Endothelial cell (in vitro differentiated cells): ENCODE measurements around the gene TRIM59. TPM values are rescaled to one million over a fixed set of nuclear protein-coding genes. Genes with fewer than 3 reads are reported as not detected.

Experiments used
- DNase-seq: peaks from one replicate; pipeline ENCODE4 v3.0.0; 2021; ENCODE audit warnings: low spot score
- H3K27ac Mint-ChIP-seq: one replicate; pipeline ENCODE4 v1.8.0; 2021; ENCODE audit warnings: mixed read lengths, inconsistent platforms; ENCODE audit not compliant: unreplicated experiment
- H3K27me3 Mint-ChIP-seq: one replicate; pipeline ENCODE4 v1.8.0; 2021; ENCODE audit warnings: mild to moderate bottlenecking, moderate library complexity, mixed read lengths, inconsistent platforms; ENCODE audit not compliant: unreplicated experiment
- H3K36me3 Mint-ChIP-seq: one replicate; pipeline ENCODE4 v1.8.0; 2021; ENCODE audit warnings: mild to moderate bottlenecking, low read depth, mixed read lengths, inconsistent platforms; ENCODE audit not compliant: unreplicated experiment
- H3K4me1 Mint-ChIP-seq: one replicate; pipeline ENCODE4 v1.8.0; 2021; ENCODE audit warnings: mild to moderate bottlenecking, mixed read lengths, inconsistent platforms; ENCODE audit not compliant: unreplicated experiment
- H3K4me3 Mint-ChIP-seq: one replicate; pipeline ENCODE4 v1.8.0; 2021; ENCODE audit warnings: mild to moderate bottlenecking, mixed read lengths, inconsistent platforms; ENCODE audit not compliant: unreplicated experiment
- H3K9me3 Mint-ChIP-seq: one replicate; pipeline ENCODE4 v1.8.0; 2021; ENCODE audit warnings: mixed read lengths, inconsistent platforms; ENCODE audit not compliant: unreplicated experiment
- total RNA-seq: library from RNA; stranded (reverse); fragmentation: NEBNext Ultra II Directional; extraction: Animal tissue kit (Norgen Biotek cat#: 25700); gene quantifications from one replicate; pipeline ENCODE4 v1.2.1, GENCODE V29; 2021; ENCODE audit not compliant: unreplicated experiment
- TF ChIP-seq, protein P1 (sequence below): fragments of 200-600 bp; sonication (generic); IDR thresholded peaks from one replicate; pipeline ENCODE4 v1.5.0; 2021; ENCODE audit warnings: antibody characterized with exemption; ENCODE audit not compliant: unreplicated experiment

TRIM59 gene
- total RNA-seq, 1 donor from 2014 or later: 12.8 TPM

DNA sequence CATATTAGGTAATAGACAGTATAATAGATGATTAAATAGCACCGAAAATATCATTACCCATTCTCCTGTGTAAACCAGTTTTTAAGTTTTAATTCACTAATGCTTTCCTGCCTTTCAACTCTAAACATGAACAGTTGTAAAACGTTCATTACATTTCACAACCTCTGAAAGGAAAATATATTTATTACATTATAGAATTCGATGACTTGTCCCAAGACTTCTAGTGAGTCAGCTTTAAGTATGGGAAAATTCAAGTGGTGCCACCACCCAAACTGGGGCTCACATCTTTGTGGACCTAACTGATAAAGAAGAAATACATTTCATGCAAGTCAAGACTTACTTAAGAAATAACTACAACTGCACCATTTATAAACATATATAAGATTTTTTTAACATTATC, 2.0 kb downstream of the TRIM59 start:
- no peak for DNase-seq
- no peak overlapping the region for H3K27ac Mint-ChIP-seq
- peaks cover 17% of the 10 kb centered on the region for H3K4me1 Mint-ChIP-seq
- peaks cover 9% of the 10 kb centered on the region for H3K36me3 Mint-ChIP-seq
- peaks cover 2% of the 10 kb centered on the region for H3K27me3 Mint-ChIP-seq
- TF ChIP-seq, protein P1, sequence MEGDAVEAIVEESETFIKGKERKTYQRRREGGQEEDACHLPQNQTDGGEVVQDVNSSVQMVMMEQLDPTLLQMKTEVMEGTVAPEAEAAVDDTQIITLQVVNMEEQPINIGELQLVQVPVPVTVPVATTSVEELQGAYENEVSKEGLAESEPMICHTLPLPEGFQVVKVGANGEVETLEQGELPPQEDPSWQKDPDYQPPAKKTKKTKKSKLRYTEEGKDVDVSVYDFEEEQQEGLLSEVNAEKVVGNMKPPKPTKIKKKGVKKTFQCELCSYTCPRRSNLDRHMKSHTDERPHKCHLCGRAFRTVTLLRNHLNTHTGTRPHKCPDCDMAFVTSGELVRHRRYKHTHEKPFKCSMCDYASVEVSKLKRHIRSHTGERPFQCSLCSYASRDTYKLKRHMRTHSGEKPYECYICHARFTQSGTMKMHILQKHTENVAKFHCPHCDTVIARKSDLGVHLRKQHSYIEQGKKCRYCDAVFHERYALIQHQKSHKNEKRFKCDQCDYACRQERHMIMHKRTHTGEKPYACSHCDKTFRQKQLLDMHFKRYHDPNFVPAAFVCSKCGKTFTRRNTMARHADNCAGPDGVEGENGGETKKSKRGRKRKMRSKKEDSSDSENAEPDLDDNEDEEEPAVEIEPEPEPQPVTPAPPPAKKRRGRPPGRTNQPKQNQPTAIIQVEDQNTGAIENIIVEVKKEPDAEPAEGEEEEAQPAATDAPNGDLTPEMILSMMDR: no peak
- H3K4me3 Mint-ChIP-seq: no peak overlapping the region
- no peaks in the 10 kb centered on the region for H3K9me3 Mint-ChIP-seq

DNA sequence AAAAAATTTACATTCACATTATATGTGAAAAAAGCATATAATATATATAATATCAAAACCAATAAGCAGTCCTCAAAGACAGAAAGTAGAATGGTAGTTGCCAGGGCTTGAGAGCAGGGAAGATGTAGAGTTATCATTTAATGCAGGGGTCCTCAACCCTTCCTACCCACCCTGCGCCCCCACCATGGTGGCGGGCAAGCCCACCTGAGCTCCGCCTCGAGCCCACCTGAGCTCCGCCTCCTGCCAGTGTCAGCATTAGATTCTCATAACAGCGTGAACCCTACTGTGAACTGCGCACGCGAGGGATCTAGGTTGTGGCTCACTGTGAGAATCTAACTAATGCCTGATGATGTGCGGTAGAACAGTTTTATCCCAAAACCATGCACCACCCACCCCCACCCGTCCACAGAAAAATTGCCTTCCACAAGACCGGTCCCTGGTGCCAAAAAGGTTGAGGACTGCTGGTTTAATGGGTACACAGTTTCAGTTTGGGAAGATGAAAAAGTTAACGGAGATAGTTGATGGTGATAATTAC, 3.0 kb downstream of the TRIM59 start:
- DNase-seq: no peak
- Mint-ChIP-seq H3K9me3 (no peaks in the 10 kb centered on the region), H3K4me1 (peaks cover 17% of the 10 kb centered on the region), H3K36me3 (peaks cover 9% of the 10 kb centered on the region), H3K27me3 (peaks cover 2% of the 10 kb centered on the region), H3K27ac (no peak overlapping the region), H3K4me3 (no peak overlapping the region)
- TF ChIP-seq, protein P1: no peak

DNA sequence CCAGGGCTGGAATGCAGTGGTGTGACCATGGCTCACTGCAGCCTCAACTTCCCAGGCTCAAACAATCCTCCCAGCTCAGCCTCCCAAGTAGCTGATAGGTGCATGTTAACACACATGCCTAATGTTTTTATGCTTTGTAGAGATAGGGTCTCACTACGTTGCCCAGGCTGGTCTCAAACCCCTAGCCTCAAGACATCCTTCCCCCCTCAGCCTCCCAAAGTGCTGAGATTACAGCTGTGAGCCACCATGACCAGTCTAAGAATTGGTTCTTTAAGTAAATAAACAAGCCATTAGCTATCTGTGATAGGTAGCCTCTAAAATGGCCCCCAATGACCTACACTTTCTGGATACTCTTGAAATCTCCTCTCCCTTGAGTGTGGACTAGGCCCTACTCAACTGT, 3.7 kb downstream of the TRIM59 start:
- Mint-ChIP-seq H3K4me3 (peak overlapping the region; percentile 71), H3K27ac (no peak overlapping the region), H3K9me3 (no peaks in the 10 kb centered on the region), H3K27me3 (peaks cover 2% of the 10 kb centered on the region), H3K36me3 (peaks cover 9% of the 10 kb centered on the region), H3K4me1 (peaks cover 17% of the 10 kb centered on the region)
- DNase-seq: no peak
- TF ChIP-seq, protein P1: no peak

DNA sequence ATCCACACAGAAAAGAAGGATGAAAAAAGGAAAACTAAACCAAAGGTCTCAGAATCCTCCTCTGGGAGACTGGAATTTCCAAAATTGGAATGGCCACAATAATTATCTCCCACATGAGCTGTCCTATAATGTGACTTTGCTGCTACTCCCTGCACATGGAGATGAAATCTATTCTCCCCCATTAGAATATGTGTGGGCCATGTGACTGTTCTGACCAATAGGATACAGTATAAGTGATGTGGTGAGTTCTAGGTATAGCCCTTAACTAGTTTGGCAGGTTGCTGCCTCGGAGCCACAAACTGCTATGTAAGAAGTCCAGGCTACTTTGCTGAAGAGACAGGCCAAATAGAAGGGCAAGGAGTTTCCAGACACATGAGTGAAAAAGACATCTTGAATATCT, 5.2 kb downstream of the TRIM59 start:
- Mint-ChIP-seq H3K27me3 (no peaks in the 10 kb centered on the region), H3K4me1 (peaks cover 16% of the 10 kb centered on the region), H3K27ac (no peak overlapping the region), H3K4me3 (no peak overlapping the region), H3K9me3 (no peaks in the 10 kb centered on the region), H3K36me3 (peaks cover 10% of the 10 kb centered on the region)
- DNase-seq: no peak
- TF ChIP-seq, protein P1: no peak

DNA sequence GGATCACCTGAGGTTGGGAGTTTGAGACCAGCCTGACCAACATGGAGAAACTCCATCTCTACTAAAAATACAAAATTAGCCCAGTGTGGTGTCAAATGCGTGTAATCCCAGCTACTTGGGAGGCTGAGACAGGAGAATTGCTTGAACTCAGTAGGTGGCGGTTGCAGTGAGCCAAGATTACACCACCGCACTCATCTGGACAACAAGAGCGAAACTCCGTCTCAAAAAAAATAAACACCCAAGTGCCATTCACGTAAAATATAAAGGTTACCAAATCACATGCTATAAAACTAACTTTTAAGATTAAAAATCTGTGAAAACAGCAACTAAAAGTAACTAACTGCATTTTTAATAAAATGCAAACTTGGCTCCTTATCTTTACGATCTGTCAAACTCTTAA, 8.9 kb downstream of the TRIM59 start:
- TF ChIP-seq, protein P1: no peak

More for the DNA sequence above, 8.9 kb downstream of the TRIM59 start:
- no peak overlapping the region for H3K27ac Mint-ChIP-seq
- peaks cover 8% of the 10 kb centered on the region for H3K4me1 Mint-ChIP-seq
- no peaks in the 10 kb centered on the region for H3K9me3 Mint-ChIP-seq
- H3K27me3 Mint-ChIP-seq: no peaks in the 10 kb centered on the region
- no peak for DNase-seq
- H3K36me3 Mint-ChIP-seq: peaks cover 10% of the 10 kb centered on the region
- H3K4me3 Mint-ChIP-seq: no peak overlapping the region
